ENCODE results near the gene UBN2. TPM values are rescaled to one million over a fixed set of nuclear protein-coding genes. Genes with fewer than 3 reads are reported as not detected.
"Not testable (repeated sequence)": the region's sequence is repeated elsewhere in the genome, so short reads cannot be mapped to it uniquely, and the experiment has no call there.

The UBN2 gene
- total and polyA plus RNA-seq, 4 donors: 12.7 to 22.2 (median 14.6) TPM

DNA sequence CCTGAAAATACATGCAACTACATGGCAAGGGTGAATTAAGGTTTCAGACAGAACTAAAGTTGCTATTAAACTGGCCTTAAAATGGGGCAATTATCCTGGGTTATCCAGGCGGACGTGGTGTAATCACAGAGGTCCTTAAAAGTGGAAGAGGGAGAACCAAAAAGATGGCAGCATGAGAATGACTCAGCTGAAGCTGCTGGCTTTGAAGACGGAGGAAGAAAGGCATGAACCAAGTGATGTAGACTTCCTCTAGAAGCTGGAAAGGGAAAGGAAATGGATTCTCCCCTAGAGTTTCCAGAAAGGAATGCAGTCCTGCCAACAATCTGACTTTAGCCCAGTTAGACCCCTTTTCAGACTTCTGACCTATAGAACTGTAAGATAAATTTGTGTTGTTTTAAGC lies 27.0 kb upstream of the UBN2 start:
- Histone ChIP-seq H3K27me3 (ENCODE audit: control insufficient read depth, insufficient read depth, low read length) (no peaks in the 10 kb centered on the region), H3K9me3 (ENCODE audit: control insufficient read depth, insufficient read depth, low read length) (no peaks in the 10 kb centered on the region), H3K4me3 (ENCODE audit: low read depth, low read length) (no peak overlapping the region), H3K4me1 (ENCODE audit: control insufficient read depth, insufficient read depth, low read length) (no peaks in the 10 kb centered on the region), H3K36me3 (ENCODE audit: control insufficient read depth, insufficient read depth, low read length) (no peaks in the 10 kb centered on the region), H3K27ac (ENCODE audit: low read depth, low read length) (no peak overlapping the region)
- no peak for DNase-seq (ENCODE audit: low read depth in 4 of 6, low spot score in 6 of 6)
- 81% methylated on average over 3 of the region's 3 CpGs for WGBS (ENCODE audit: insufficient coverage)

DNA sequence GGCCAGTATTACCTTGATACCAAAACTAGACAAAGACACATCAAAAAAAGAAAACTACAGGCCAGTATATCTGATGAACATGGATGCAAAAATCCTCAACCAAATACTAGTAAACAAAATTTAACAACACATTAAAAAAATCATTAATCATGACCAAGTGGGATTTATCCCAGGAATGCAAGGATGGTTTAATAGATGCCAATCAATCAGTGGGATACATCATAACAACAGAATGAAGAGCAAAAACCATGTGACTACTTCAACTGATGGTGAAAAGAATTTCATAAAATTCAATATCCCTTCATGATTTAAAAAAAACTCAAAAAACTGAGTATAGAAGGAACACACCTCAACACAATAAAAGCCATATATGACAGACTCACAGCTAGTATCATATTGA lies 25.2 kb upstream of the UBN2 start:
- DNase-seq (ENCODE audit: low read depth in 4 of 6, low spot score in 6 of 6): no peak
- Histone ChIP-seq H3K27ac (ENCODE audit: low read depth, low read length) (no peak overlapping the region), H3K4me1 (ENCODE audit: control insufficient read depth, insufficient read depth, low read length) (no peaks in the 10 kb centered on the region), H3K36me3 (ENCODE audit: control insufficient read depth, insufficient read depth, low read length) (no peaks in the 10 kb centered on the region), H3K4me3 (ENCODE audit: low read depth, low read length) (no peak overlapping the region), H3K9me3 (ENCODE audit: control insufficient read depth, insufficient read depth, low read length) (no peaks in the 10 kb centered on the region), H3K27me3 (ENCODE audit: control insufficient read depth, insufficient read depth, low read length) (no peaks in the 10 kb centered on the region)

DNA sequence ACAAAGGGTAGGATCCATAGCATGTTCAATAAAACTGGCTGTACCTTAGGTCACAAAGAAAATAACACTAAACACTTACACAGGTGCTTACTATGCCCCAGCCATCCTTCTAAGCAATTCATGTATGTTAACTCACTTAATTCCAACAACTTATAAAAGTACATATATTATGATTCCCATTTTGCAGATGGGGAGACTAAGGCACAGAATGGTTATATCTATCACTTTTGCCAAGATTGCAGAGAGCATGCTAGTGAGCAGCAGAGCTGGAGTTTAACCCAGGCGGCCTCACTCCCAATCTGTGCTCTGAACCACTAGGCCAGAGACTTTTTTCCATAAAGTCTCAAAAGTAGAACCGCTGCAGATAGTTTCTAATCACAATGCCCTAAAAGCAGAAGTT lies 18.9 kb upstream of the UBN2 start:
- Histone ChIP-seq H3K4me1 (ENCODE audit: control insufficient read depth, insufficient read depth, low read length) (no peaks in the 10 kb centered on the region), H3K27me3 (ENCODE audit: control insufficient read depth, insufficient read depth, low read length) (no peaks in the 10 kb centered on the region), H3K4me3 (ENCODE audit: low read depth, low read length) (no peak overlapping the region), H3K9me3 (ENCODE audit: control insufficient read depth, insufficient read depth, low read length) (no peaks in the 10 kb centered on the region), H3K27ac (ENCODE audit: low read depth, low read length) (no peak overlapping the region), H3K36me3 (ENCODE audit: control insufficient read depth, insufficient read depth, low read length) (no peaks in the 10 kb centered on the region)
- no peak for DNase-seq (ENCODE audit: low read depth in 4 of 6, low spot score in 6 of 6)
- 100% methylated on average over 1 of the region's 2 CpGs for WGBS (ENCODE audit: insufficient coverage)

DNA sequence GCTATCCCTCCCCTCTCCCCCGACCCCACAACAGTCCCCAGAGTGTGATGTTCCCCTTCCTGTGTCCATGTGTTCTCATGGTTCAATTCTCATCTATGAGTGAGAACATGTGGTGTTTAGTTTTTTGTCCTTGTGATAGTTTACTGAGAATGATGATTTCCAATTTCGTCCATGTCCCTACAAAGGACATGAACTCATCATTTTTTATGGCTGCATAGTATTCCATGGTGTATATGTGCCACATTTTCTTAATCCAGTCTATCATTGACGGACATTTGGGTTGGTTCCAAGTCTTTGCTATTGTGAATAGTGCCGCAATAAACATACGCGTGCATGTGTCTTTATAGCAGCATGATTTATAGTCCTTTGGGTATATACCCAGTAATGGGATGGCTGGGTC lies 17.5 kb upstream of the UBN2 start:
- not testable (repeated sequence) for H3K27me3 ChIP-seq (ENCODE audit: control insufficient read depth, insufficient read depth, low read length)

DNA sequence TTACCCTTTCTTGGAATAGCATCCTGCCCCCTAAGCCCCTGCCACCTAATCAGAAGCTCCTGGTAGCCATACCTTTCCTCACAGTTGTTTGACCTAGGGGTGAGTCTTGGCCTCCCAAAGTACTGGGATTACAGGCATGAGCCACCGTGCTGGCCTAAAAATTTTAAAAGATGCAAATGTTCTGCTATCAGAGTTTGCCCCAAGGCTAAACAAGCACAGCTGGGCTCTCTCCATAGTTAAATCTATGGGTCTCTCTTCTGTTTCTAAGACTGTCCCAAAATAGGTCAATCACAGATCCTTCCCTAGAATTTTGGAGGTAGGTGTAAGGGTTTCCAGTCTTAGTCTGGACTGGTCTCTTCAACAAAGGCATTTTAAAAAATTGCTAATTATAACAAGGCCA lies 12.9 kb upstream of the UBN2 start:
- no peaks in the 10 kb centered on the region for H3K27me3 ChIP-seq (ENCODE audit: control insufficient read depth, insufficient read depth, low read length)
- no peak overlapping the region for H3K4me3 ChIP-seq (ENCODE audit: low read depth, low read length)
- no peaks in the 10 kb centered on the region for H3K36me3 ChIP-seq (ENCODE audit: control insufficient read depth, insufficient read depth, low read length)
- H3K4me1 ChIP-seq (ENCODE audit: control insufficient read depth, insufficient read depth, low read length): no peaks in the 10 kb centered on the region
- WGBS (ENCODE audit: insufficient coverage): 88% methylated on average over 1 of the region's 1 CpG
- no peak for DNase-seq (ENCODE audit: low read depth in 4 of 6, low spot score in 6 of 6)
- H3K27ac ChIP-seq (ENCODE audit: low read depth, low read length): no peak overlapping the region
- H3K9me3 ChIP-seq (ENCODE audit: control insufficient read depth, insufficient read depth, low read length): no peaks in the 10 kb centered on the region

More for the DNA sequence above, 17.5 kb upstream of the UBN2 start:
- not testable (repeated sequence) for H3K9me3 ChIP-seq (ENCODE audit: control insufficient read depth, insufficient read depth, low read length); H3K36me3 ChIP-seq (ENCODE audit: control insufficient read depth, insufficient read depth, low read length); DNase-seq (ENCODE audit: low read depth in 4 of 6, low spot score in 6 of 6); H3K4me3 ChIP-seq (ENCODE audit: low read depth, low read length); H3K4me1 ChIP-seq (ENCODE audit: control insufficient read depth, insufficient read depth, low read length); H3K27ac ChIP-seq (ENCODE audit: low read depth, low read length)
- WGBS (ENCODE audit: insufficient coverage): no CpG with 5 or more reads among the region's 6 CpGs

DNA sequence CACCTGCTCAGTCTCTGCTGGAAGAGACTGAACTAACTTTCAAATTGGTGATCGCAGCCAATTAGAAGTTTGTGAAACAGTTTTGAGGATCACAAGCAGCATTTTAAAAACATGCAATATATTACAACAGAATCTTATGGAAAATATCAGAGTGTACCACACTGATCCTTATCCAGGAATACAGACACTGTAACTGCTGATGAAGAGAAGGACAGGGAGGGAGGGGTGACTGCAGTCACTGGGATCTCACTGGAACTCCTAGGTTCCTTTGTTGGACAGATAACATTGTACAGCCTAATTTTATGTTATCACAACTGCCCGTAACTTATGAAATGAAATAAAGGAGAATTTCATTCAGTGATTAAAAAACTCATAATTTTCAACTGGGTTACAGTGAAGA lies 6.8 kb upstream of the UBN2 start:
- no peaks in the 10 kb centered on the region for H3K27me3 ChIP-seq (ENCODE audit: control insufficient read depth, insufficient read depth, low read length)
- H3K4me1 ChIP-seq (ENCODE audit: control insufficient read depth, insufficient read depth, low read length): no peaks in the 10 kb centered on the region
- H3K36me3 ChIP-seq (ENCODE audit: control insufficient read depth, insufficient read depth, low read length): no peaks in the 10 kb centered on the region
- no peak overlapping the region for H3K4me3 ChIP-seq (ENCODE audit: low read depth, low read length)
- no CpG with 5 or more reads among the region's 2 CpGs for WGBS (ENCODE audit: insufficient coverage)
- no peak for DNase-seq (ENCODE audit: low read depth in 4 of 6, low spot score in 6 of 6)
- H3K9me3 ChIP-seq (ENCODE audit: control insufficient read depth, insufficient read depth, low read length): no peaks in the 10 kb centered on the region
- no peak overlapping the region for H3K27ac ChIP-seq (ENCODE audit: low read depth, low read length)

DNA sequence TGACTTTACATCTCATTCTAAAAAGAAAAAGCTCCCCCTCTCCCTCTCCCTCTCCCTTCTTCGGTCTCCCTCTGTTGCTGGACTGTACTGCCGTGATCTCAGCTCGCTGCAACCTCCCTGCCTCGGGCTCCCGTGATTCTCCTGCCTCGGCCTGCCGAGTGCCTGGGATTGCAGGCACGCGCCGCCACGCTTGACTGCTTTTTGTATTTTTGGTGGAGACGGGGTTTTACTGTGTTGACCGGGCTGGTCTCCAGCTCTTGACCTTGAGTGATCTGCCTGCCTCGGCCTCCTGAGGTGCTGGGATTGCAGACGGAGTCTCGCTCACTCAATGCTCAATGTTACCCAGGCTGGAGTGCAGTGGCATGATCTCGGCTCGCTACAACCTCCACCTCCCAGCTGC lies 6.2 kb upstream of the UBN2 start:
- not testable (repeated sequence) for H3K4me1 ChIP-seq (ENCODE audit: control insufficient read depth, insufficient read depth, low read length); H3K27me3 ChIP-seq (ENCODE audit: control insufficient read depth, insufficient read depth, low read length); H3K36me3 ChIP-seq (ENCODE audit: control insufficient read depth, insufficient read depth, low read length); H3K9me3 ChIP-seq (ENCODE audit: control insufficient read depth, insufficient read depth, low read length); H3K4me3 ChIP-seq (ENCODE audit: low read depth, low read length); H3K27ac ChIP-seq (ENCODE audit: low read depth, low read length); DNase-seq (ENCODE audit: low read depth in 4 of 6, low spot score in 6 of 6)
- 95% methylated on average over 12 of the region's 18 CpGs for WGBS (ENCODE audit: insufficient coverage)

DNA sequence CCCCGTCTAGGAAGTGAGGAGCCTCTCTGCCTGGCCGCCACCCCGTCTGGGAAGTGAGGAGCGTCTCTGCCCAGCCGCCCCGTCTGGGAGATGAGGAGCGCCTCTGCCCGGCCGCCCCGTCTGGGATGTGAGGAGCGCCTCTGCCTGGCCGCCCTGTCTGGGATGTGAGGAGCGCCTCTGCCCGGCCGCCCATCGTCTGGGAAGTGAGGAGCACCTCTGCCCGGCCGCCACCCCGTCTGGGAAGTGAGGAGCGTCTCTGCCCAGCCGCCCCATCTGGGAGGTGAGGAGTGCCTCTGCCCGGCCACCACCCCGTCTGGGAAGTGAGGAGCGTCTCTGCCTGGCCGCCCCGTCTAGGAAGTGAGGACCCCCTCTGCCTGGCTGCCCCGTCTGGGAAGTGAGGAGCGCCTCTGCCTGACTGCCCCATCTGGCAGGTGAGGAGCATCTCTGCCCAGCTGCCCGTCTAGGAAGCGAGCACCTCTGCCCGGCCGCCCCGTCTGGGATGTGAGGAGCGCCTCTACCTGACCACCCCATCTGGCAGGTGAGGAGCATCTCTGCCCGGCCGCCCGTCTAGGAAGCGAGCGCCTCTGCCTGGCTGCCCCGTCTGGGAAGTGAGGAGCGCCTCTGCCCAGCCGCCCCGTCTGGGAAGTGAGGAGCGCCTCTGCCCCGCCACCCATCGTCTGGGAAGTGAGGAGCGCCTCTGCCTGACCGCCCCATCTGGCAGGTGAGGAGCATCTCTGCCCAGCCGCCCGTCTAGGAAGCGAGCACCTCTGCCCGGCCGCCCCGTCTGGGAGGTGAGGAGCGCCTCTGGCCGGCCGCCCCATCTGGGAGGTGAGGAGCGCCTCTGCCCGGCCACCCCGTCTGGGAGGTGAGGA lies 5.5 kb upstream of the UBN2 start:
- DNase-seq (ENCODE audit: low read depth in 4 of 6, low spot score in 6 of 6); H3K4me3 ChIP-seq (ENCODE audit: low read depth, low read length); H3K36me3 ChIP-seq (ENCODE audit: control insufficient read depth, insufficient read depth, low read length); H3K9me3 ChIP-seq (ENCODE audit: control insufficient read depth, insufficient read depth, low read length); H3K4me1 ChIP-seq (ENCODE audit: control insufficient read depth, insufficient read depth, low read length); H3K27me3 ChIP-seq (ENCODE audit: control insufficient read depth, insufficient read depth, low read length); H3K27ac ChIP-seq (ENCODE audit: low read depth, low read length): not testable (repeated sequence)
- WGBS (ENCODE audit: insufficient coverage): 94% methylated on average over 57 of the region's 60 CpGs

DNA sequence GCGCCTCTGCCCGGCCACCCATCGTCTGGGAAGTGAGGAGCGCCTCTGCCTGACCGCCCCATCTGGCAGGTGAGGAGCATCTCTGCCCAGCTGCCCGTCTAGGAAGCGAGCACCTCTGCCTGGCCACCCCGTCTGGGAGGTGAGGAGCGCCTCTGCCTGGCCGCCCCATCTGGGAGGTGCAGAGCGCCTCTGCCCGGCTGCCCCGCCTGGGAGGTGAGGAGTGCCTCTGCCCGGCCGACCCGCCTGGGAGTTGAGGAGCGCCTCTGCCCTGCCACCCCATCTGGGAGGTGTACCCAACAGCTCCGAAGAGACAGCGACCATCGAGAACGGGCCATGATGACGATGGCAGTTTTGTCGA lies 4.9 kb upstream of the UBN2 start:
- not testable (repeated sequence) for H3K4me1 ChIP-seq (ENCODE audit: control insufficient read depth, insufficient read depth, low read length); H3K4me3 ChIP-seq (ENCODE audit: low read depth, low read length); H3K27ac ChIP-seq (ENCODE audit: low read depth, low read length); H3K27me3 ChIP-seq (ENCODE audit: control insufficient read depth, insufficient read depth, low read length); H3K9me3 ChIP-seq (ENCODE audit: control insufficient read depth, insufficient read depth, low read length); H3K36me3 ChIP-seq (ENCODE audit: control insufficient read depth, insufficient read depth, low read length); DNase-seq (ENCODE audit: low read depth in 4 of 6, low spot score in 6 of 6)
- 95% methylated on average over 19 of the region's 23 CpGs for WGBS (ENCODE audit: insufficient coverage)

DNA sequence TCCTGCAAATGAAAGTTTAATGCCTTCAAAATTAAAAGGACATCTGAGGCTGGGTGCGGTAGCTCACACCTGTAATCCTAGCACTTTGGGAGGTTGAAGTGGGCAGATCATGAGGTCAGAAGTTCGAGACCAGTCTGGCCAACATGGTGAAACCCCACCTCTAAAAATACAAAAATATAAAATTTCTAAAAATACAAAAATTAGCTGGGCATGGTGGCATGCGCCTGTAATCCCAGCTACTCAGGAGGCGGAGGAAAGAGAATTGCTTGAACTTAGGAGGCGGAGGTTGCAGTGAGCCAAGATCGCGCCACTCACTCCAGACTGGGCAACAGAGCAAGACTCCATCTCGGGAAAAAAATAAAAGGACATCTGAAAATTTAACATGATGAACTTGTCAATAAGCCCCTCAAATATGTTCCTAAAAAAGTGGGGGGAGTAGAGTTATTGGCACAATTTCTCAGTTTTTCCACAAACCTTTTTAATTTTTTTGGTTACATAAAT lies 4.0 kb upstream of the UBN2 start:
- not testable (repeated sequence) for H3K27ac ChIP-seq (ENCODE audit: low read depth, low read length); DNase-seq (ENCODE audit: low read depth in 4 of 6, low spot score in 6 of 6); H3K4me3 ChIP-seq (ENCODE audit: low read depth, low read length); H3K4me1 ChIP-seq (ENCODE audit: control insufficient read depth, insufficient read depth, low read length); H3K9me3 ChIP-seq (ENCODE audit: control insufficient read depth, insufficient read depth, low read length); H3K36me3 ChIP-seq (ENCODE audit: control insufficient read depth, insufficient read depth, low read length); H3K27me3 ChIP-seq (ENCODE audit: control insufficient read depth, insufficient read depth, low read length)
- WGBS (ENCODE audit: insufficient coverage): 89% methylated on average over 4 of the region's 8 CpGs

All from spinal cord (tissue), 10 donors.